Upper lobe of left lung (tissue), 6 donors: Measurements from ENCODE around the gene PRICKLE4. TPM values are rescaled to one million over a fixed set of nuclear protein-coding genes. Genes with fewer than 3 reads are reported as not detected.
"Not testable (repeated sequence)": the region's sequence is repeated elsewhere in the genome, so short reads cannot be mapped to it uniquely, and the experiment has no call there.

Experiments used
- ATAC-seq, 2 donors: fragments of 200-7000 bp; cut with Tn5 transposase; one replicate each; pipeline ENCODE4 v1.9.1; 2022; ENCODE audit warnings: mild to moderate bottlenecking in 2 of 2, moderate library complexity in 2 of 2; ENCODE audit not compliant: low FRiP score in 2 of 2
- DNase-seq, 2 donors: peaks; one replicate each; pipeline ENCODE4 v3.0.0-alpha.2; 2019 to 2020
- H3K27ac ChIP-seq, 4 donors: fragments of 200-600 bp; sonication (generic); one replicate each; pipeline ENCODE4 v1.5.1; 2016 to 2019
- H3K27me3 ChIP-seq, 4 donors: fragments of 200-600 bp; sonication (generic); one replicate each; pipeline ENCODE4 v1.5.1; 2017 to 2019
- H3K36me3 ChIP-seq, 4 donors: fragments of 200-600 bp; sonication (generic); one replicate each; pipeline ENCODE4 v1.5.1; 2016 to 2019
- H3K4me1 ChIP-seq, 4 donors: fragments of 200-600 bp; sonication (generic); one replicate each; pipeline ENCODE4 v1.5.1; 2018 to 2019
- H3K4me3 ChIP-seq, 4 donors: fragments of 200-600 bp; sonication (generic); one replicate each; pipeline ENCODE4 v1.5.1; 2017 to 2019; ENCODE audit warnings: mild to moderate bottlenecking in 2 of 4, moderate library complexity in 1 of 4
- H3K9me3 ChIP-seq, 4 donors: fragments of 200-600 bp; sonication (generic); one replicate each; pipeline ENCODE4 v1.5.1; 2018 to 2019
- CTCF ChIP-seq, 6 experiments: fragments of 450-650 bp in 4 of 6; fragments of 200-600 bp in 2 of 6; sonication (generic) in 2 of 6; IDR thresholded peaks; one replicate each; pipeline ENCODE4 v1.5.1; 2016 to 2019; ENCODE audit warnings: antibody characterized with exemption in 6 of 6
- EP300 ChIP-seq, 4 donors: sonication (generic); formaldehyde crosslinking; IDR thresholded peaks; one replicate each; pipeline ENCODE4 v1.5.1; 2017; ENCODE audit warnings: antibody characterized with exemption in 4 of 4, control low read depth in 2 of 4
- POLR2A ChIP-seq, 4 donors: fragments of 450-650 bp; IDR thresholded peaks; one replicate each; pipeline ENCODE4 v1.5.1; 2016 to 2017; ENCODE audit warnings: antibody characterized with exemption in 4 of 4, mild to moderate bottlenecking in 2 of 4
- POLR2AphosphoS5 ChIP-seq, 2 donors: sonication (generic); formaldehyde crosslinking; IDR thresholded peaks; one replicate each; pipeline ENCODE4 v1.5.1; 2017; ENCODE audit warnings: antibody characterized with exemption in 2 of 2
- WGBS, 2 donors: methylation state at CpG; one replicate each; pipeline ENCODE4 v1.1.5; 2017 to 2018; 5-methylcytosine and 5-hydroxymethylcytosine counted together
- total RNA-seq, 6 donors: library from RNA; depleted of rRNA in 4 of 6; stranded (reverse); fragments of >200 nt in 4 of 6; gene quantifications; one replicate each; pipeline versions ENCODE4 v1.1.0 to v1.2.1, GENCODE V29; 2016 to 2021
- donor health status: DM: no; HTN: no; CAD: no; lungs with moderate emphysema.
- donor health status: DM: no; HTN: yes; CAD: no; lungs with severe emphysema.

The PRICKLE4 gene
- total RNA-seq, 6 donors from 2014 or later: 9.3 to 133 (median 14.6) TPM

- H3K36me3 ChIP-seq: peaks cover 0 to 16% (median 14%) of the 10 kb centered on the region in 4 donors
- H3K4me1 ChIP-seq: no peaks in the 10 kb centered on the region
- WGBS, 2 donors: 95 to 96% methylated on average over 59 to 60 of the region's 74 CpGs
- H3K4me3 ChIP-seq: no peak overlapping the region
- H3K27ac ChIP-seq: no peak overlapping the region
- ATAC-seq (no peak), DNase-seq (peak in 1 of 2 donors; percentile 81)
- TF ChIP-seq EP300 (IDR thresholded peaks at IDR 0.05) (no peak), CTCF (IDR thresholded peaks at IDR 0.05) (no peak), POLR2A (IDR thresholded peaks at IDR 0.05) (no peak), POLR2AphosphoS5 (IDR thresholded peaks at IDR 0.05) (no peak)
- H3K9me3 ChIP-seq: no peaks in the 10 kb centered on the region
- no peaks in the 10 kb centered on the region for H3K27me3 ChIP-seq
Measured at GRCh38 chr6:41805830-41806774, 25.5 kb downstream of the PRICKLE4 start.

- H3K4me3 ChIP-seq: no peak overlapping the region
- no peak overlapping the region for H3K27ac ChIP-seq
- WGBS, 2 donors: 89 to 93% methylated on average over 3 of the region's 3 CpGs
- H3K27me3 ChIP-seq: no peaks in the 10 kb centered on the region
- no peak for DNase-seq
- H3K4me1 ChIP-seq: no peaks in the 10 kb centered on the region
- H3K9me3 ChIP-seq: no peaks in the 10 kb centered on the region
- H3K36me3 ChIP-seq: peaks cover 0 to 7% (median 5%) of the 10 kb centered on the region in 4 donors
- ATAC-seq: no peak
- TF ChIP-seq CTCF (IDR thresholded peaks at IDR 0.05) (no peak), EP300 (IDR thresholded peaks at IDR 0.05) (no peak), POLR2AphosphoS5 (IDR thresholded peaks at IDR 0.05) (no peak), POLR2A (IDR thresholded peaks at IDR 0.05) (no peak)
Measured at GRCh38 chr6:41811095-41811494, 30.5 kb downstream of the PRICKLE4 start.

GRCh38 chr6:41811946-41812345 is 31.4 kb downstream of the PRICKLE4 start:
- WGBS, 2 donors: 92% methylated on average over 13 of the region's 13 CpGs
- H3K4me3 ChIP-seq, DNase-seq, H3K27me3 ChIP-seq, H3K36me3 ChIP-seq, H3K9me3 ChIP-seq, ATAC-seq, H3K27ac ChIP-seq, H3K4me1 ChIP-seq: not testable (repeated sequence)

- Histone ChIP-seq H3K4me1 (no peaks in the 10 kb centered on the region), H3K4me3 (no peak overlapping the region), H3K27ac (no peak overlapping the region), H3K36me3 (no peaks in the 10 kb centered on the region), H3K27me3 (no peaks in the 10 kb centered on the region), H3K9me3 (no peaks in the 10 kb centered on the region)
- WGBS, 2 donors: 96 to 97% methylated on average over 2 of the region's 2 CpGs
- DNase-seq (no peak), ATAC-seq (no peak)
- TF ChIP-seq CTCF (IDR thresholded peaks at IDR 0.05): no peak
Measured at GRCh38 chr6:41813469-41813868, 32.9 kb downstream of the PRICKLE4 start.

- no peaks in the 10 kb centered on the region for H3K4me1 ChIP-seq
Measured at GRCh38 chr6:41813956-41814355, 33.4 kb downstream of the PRICKLE4 start.

More at GRCh38 chr6:41813956-41814355, 33.4 kb downstream of the PRICKLE4 start:
- DNase-seq (no peak), ATAC-seq (no peak)
- Histone ChIP-seq H3K27me3 (no peaks in the 10 kb centered on the region), H3K36me3 (no peaks in the 10 kb centered on the region), H3K4me3 (no peak overlapping the region), H3K27ac (no peak overlapping the region), H3K9me3 (no peaks in the 10 kb centered on the region)
- 92 to 95% methylated on average over 2 of the region's 2 CpGs for WGBS, 2 donors
- no peak for TF ChIP-seq POLR2AphosphoS5 (IDR thresholded peaks at IDR 0.05)
- no peak for TF ChIP-seq EP300 (IDR thresholded peaks at IDR 0.05)
- TF ChIP-seq CTCF (IDR thresholded peaks at IDR 0.05): no peak
- no peak for TF ChIP-seq POLR2A (IDR thresholded peaks at IDR 0.05)
